Central memory CD8-positive, alpha-beta T cell (primary cell): ENCODE measurements around the gene OGFOD3.
"Not testable (repeated sequence)": the region's sequence is repeated elsewhere in the genome, so short reads cannot be mapped to it uniquely, and the experiment has no call there.

Experiments used
- ATAC-seq: fragments of 150-1000 bp; cut with Tn5 transposase; replicated peaks from 2 replicates; pipeline ENCODE4 v1.10.0; 2022; ENCODE audit warnings: mild to moderate bottlenecking, moderate FRiP score, moderate number of reproducible peaks; ENCODE audit not compliant: poor library complexity, severe bottlenecking; ENCODE audit errors: extremely low read depth
- DNase-seq, 2 donors: peaks; one replicate each; pipeline ENCODE4 v3.0.0; 2021; ENCODE audit warnings: low spot score in 2 of 2
- H3K27ac Mint-ChIP-seq: one replicate; pipeline ENCODE4 v1.8.0; 2022; ENCODE audit warnings: low read depth, mild to moderate bottlenecking, moderate library complexity, mixed read lengths
- H3K27me3 Mint-ChIP-seq: one replicate; pipeline ENCODE4 v1.8.0; 2022; ENCODE audit warnings: mixed read lengths
- H3K36me3 Mint-ChIP-seq: one replicate; pipeline ENCODE4 v1.8.0; 2022; ENCODE audit warnings: mild to moderate bottlenecking, moderate library complexity, mixed read lengths; ENCODE audit not compliant: insufficient read depth
- H3K4me1 Mint-ChIP-seq: one replicate; pipeline ENCODE4 v1.8.0; 2022; ENCODE audit warnings: mixed read lengths
- H3K4me3 Mint-ChIP-seq: one replicate; pipeline ENCODE4 v1.8.0; 2022; ENCODE audit warnings: mild to moderate bottlenecking, moderate library complexity, mixed read lengths
- H3K9me3 Mint-ChIP-seq: one replicate; pipeline ENCODE4 v1.8.0; 2022; ENCODE audit warnings: mixed read lengths

The OGFOD3 gene

GRCh38 chr17:82350182-82351030, 68.0 kb downstream of the OGFOD3 start:
- ATAC-seq = no peak
- no peak overlapping the region for H3K27ac Mint-ChIP-seq
- no peaks in the 10 kb centered on the region for H3K4me1 Mint-ChIP-seq
- no peak for DNase-seq
- no peaks in the 10 kb centered on the region for H3K9me3 Mint-ChIP-seq
- peaks cover 4% of the 10 kb centered on the region for H3K36me3 Mint-ChIP-seq
- H3K4me3 Mint-ChIP-seq = no peak overlapping the region
- peaks cover 36% of the 10 kb centered on the region for H3K27me3 Mint-ChIP-seq

DNA sequence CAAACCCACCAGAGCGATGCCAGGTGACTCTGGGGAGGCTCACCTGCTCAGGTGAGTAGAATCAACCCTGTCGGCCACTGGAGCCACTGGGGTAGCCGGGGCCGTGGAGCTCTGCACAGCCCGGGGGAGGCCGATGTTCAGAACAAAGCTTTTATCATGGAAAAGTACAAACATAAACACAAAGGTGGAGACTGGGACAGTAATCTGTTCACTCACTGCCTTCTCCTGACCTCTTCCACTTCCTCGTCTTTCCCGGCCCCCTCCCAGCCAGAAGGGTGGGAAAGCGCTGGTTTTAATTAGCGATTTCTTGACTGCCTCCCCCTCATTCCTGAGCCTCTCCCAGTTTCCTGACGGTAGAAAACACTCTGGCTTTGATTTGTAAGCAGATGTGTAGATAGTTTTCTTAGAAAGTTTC, 69.1 kb downstream of the OGFOD3 start:
- Mint-ChIP-seq H3K27ac (no peak overlapping the region), H3K36me3 (peaks cover 4% of the 10 kb centered on the region), H3K4me1 (no peaks in the 10 kb centered on the region), H3K27me3 (peaks cover 26% of the 10 kb centered on the region), H3K4me3 (no peak overlapping the region), H3K9me3 (no peaks in the 10 kb centered on the region)
- DNase-seq (no peak), ATAC-seq (no peak)

DNA sequence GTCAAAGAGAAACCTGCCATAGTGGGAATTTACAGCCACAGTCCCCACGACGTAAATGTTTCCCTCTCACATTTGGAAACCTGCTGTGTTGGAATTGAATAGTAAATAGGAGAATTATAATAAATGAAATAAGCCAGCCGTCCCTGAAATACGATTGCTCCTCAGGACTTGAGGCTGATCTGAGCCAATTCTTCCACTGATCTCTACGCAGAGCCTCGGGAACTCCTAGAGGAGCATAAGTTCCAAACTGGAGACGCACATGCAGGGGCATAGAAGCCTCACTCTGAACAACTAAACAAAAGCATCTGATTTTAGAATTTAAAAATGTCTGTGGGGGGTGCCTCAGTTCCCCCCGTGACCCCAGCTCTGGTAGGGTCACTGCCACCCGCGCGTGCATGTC, 69.5 kb downstream of the OGFOD3 start:
- H3K9me3 Mint-ChIP-seq = no peaks in the 10 kb centered on the region
- no peak for DNase-seq
- H3K36me3 Mint-ChIP-seq = peaks cover 4% of the 10 kb centered on the region
- H3K27ac Mint-ChIP-seq = no peak overlapping the region
- ATAC-seq = no peak
- H3K4me1 Mint-ChIP-seq = no peaks in the 10 kb centered on the region
- peaks cover 26% of the 10 kb centered on the region for H3K27me3 Mint-ChIP-seq
- no peak overlapping the region for H3K4me3 Mint-ChIP-seq

- no peak for ATAC-seq
- H3K9me3 Mint-ChIP-seq = no peaks in the 10 kb centered on the region
- peaks cover 26% of the 10 kb centered on the region for H3K27me3 Mint-ChIP-seq
- H3K4me3 Mint-ChIP-seq = no peak overlapping the region
- no peak overlapping the region for H3K27ac Mint-ChIP-seq
- no peaks in the 10 kb centered on the region for H3K4me1 Mint-ChIP-seq
- DNase-seq = no peak
- H3K36me3 Mint-ChIP-seq = peaks cover 4% of the 10 kb centered on the region
These were observed 70.0 kb downstream of the OGFOD3 start for GRCh38 chr17:82348434-82348833.

DNA sequence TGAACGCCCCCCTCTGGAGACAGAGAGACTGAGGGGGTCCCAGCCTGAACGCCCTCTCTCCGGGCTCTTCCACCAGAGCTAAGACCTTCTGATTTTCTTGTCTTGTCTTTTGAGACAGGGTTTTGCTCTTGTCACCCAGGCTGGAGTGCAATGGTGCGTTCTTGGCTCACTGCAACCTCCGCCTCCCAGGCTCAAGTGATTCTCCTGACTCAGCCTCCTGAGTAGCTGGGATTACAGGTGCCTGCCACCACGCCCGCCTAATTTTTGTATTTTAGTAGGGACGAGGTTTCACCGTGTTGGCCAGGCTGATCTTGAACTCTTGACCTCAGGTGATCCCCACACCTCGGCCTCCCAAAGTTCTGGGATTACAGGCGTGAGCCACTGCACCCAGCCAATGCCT, 70.4 kb downstream of the OGFOD3 start:
- H3K4me3 Mint-ChIP-seq, DNase-seq, H3K27ac Mint-ChIP-seq, ATAC-seq, H3K9me3 Mint-ChIP-seq, H3K4me1 Mint-ChIP-seq, H3K36me3 Mint-ChIP-seq: not testable (repeated sequence)
- H3K27me3 Mint-ChIP-seq = peaks cover 26% of the 10 kb centered on the region

DNA sequence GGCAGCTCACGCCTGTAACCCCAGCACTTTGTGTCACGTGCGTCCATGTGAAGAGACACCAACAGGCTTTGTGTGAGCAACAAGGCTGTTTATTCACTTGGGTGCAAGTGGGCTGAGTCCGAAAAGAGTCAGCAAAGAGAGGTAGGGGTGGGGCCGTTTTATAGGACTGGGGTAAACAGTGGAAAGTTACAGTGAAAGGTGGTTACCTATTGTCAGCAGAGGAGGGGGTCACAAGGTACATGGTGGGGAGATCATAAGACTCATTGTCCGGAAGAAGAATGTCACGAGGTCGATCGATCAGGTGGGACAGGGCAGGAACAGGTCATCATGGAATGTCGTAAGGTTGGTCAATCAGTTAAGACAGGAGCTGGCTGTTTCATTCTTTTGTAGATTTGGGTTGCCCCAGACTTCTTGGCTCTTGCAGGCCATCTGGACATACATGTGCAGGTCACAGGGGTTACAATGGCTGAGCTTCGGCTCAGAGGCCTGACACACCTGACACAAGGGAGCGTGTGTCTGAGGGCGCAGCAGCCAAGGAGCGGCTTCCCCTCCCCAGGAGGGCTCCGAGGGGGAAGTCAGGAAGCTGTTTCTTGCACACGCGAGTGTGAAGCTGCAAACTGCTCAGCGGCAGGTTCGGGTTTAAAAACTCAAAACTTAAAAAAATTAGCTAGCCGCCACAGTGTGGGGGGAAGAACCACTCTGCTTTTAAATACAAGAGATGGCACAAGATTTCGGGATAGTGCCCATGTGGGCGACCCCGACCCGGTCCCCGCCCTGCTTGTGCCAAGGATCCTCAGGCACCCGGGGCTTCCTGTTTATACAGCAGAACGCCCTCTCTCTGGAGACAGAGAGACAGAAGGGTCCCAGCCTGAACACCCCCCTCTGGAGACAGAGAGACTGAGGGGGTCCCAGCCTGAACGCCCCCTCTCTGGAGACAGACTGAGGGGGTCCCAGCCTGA, 71.8 kb downstream of the OGFOD3 start:
- H3K4me1 Mint-ChIP-seq = no peaks in the 10 kb centered on the region
- peaks cover 26% of the 10 kb centered on the region for H3K27me3 Mint-ChIP-seq
- no peak overlapping the region for H3K4me3 Mint-ChIP-seq
- no peak for DNase-seq
- ATAC-seq = no peak
- no peaks in the 10 kb centered on the region for H3K9me3 Mint-ChIP-seq
- no peak overlapping the region for H3K27ac Mint-ChIP-seq
- no peaks in the 10 kb centered on the region for H3K36me3 Mint-ChIP-seq

DNA sequence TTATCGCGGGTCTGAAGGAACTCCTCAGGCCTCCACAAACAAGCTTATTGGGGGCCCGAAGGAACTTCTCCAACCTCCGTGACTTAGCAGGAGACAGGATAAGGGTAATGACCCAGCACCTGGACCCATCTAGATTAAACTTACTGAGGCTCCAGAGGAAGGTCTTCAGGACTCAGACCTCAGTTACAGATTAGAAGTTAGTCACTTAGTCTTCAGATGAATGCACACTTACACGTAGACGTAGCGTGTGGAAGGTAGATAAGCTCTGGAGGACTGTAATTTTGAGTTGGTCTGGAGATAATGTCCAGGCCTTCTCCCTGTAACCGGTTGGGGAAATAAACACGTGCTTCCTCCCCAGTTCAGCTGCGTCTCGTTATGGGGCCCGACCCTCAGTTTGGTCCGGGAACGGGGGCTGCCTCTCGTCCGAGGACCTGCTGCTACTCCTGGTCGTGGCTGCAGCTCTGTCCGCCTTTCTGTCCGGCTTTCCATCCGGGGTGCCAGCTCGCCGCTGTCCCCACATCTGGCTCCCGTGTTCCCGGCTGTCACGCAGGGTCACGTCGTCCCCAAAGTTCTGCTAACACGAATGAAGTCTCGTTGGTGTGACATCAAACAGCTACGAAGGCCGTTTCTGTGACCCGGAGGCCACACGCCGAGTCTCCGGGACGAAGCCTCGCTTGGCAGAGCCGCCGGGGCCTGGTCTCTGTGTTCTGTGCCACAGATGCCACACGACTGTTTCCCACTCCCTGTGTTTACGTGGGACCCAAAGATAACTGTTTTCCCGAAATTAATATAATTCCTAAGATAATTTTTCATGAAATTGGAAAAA, 73.0 kb downstream of the OGFOD3 start:
- Mint-ChIP-seq H3K36me3 (no peaks in the 10 kb centered on the region), H3K9me3 (no peaks in the 10 kb centered on the region), H3K27ac (no peak overlapping the region), H3K27me3 (peaks cover 26% of the 10 kb centered on the region), H3K4me3 (no peak overlapping the region), H3K4me1 (no peaks in the 10 kb centered on the region)
- ATAC-seq (no peak), DNase-seq (no peak)

GRCh38 chr17:82344175-82344907, 74.0 kb downstream of the OGFOD3 start:
- H3K36me3 Mint-ChIP-seq = no peaks in the 10 kb centered on the region
- H3K27ac Mint-ChIP-seq = no peak overlapping the region
- DNase-seq (no peak), ATAC-seq (no peak)
- H3K9me3 Mint-ChIP-seq = no peaks in the 10 kb centered on the region
- no peaks in the 10 kb centered on the region for H3K4me1 Mint-ChIP-seq
- H3K4me3 Mint-ChIP-seq = no peak overlapping the region
- H3K27me3 Mint-ChIP-seq = peaks cover 23% of the 10 kb centered on the region

GRCh38 chr17:82343560-82343959, 74.8 kb downstream of the OGFOD3 start:
- no peak overlapping the region for H3K27ac Mint-ChIP-seq
- ATAC-seq (no peak), DNase-seq (no peak)
- no peaks in the 10 kb centered on the region for H3K4me1 Mint-ChIP-seq
- H3K27me3 Mint-ChIP-seq = peaks cover 15% of the 10 kb centered on the region
- no peaks in the 10 kb centered on the region for H3K36me3 Mint-ChIP-seq
- no peaks in the 10 kb centered on the region for H3K9me3 Mint-ChIP-seq
- no peak overlapping the region for H3K4me3 Mint-ChIP-seq

GRCh38 chr17:82342361-82343079, 75.9 kb downstream of the OGFOD3 start:
- Mint-ChIP-seq H3K27me3 (peaks cover 10% of the 10 kb centered on the region), H3K36me3 (no peaks in the 10 kb centered on the region), H3K4me1 (no peaks in the 10 kb centered on the region), H3K4me3 (no peak overlapping the region), H3K9me3 (no peaks in the 10 kb centered on the region), H3K27ac (no peak overlapping the region)
- ATAC-seq = no peak
- DNase-seq = no peak
